ENCODE data around the gene KBTBD8.

KBTBD8 gene

DNA sequence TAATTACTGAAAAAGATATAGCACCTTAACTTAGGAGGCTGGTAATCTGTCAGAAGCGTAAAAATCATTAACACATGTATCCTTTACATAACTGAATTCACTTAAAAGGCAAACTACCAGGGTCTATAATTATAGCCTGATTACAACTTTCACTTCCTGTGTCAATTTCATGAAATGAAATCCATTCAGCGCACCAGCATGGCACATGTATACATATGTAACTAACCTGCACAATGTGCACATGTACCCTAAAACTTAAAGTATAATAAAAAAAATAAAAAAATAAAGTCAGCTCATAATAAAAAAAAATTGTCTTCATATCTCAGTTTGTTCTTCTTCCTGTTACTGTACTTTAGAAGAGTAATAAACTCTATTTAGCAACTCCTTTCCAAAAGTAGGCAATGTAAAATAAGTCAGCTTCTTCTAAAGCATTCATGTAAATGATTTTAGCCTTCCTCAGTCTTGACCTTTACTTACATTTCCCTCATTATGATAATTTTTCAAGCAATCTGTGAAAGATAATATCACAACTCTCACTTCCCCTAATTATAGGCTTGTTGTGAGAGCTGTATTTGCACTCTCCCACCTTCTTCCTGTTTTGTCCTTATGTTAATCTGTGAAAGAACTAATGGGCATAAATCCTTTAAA is 50.1 kb downstream of the KBTBD8 start:
- no peaks in the 10 kb centered on the region for H3K9me3 ChIP-seq (ENCODE audit: severe bottlenecking)
- H3K27me3 ChIP-seq (ENCODE audit: insufficient read depth, low read depth, severe bottlenecking): no peaks in the 10 kb centered on the region
- DNase-seq: no peak
- no peaks in the 10 kb centered on the region for H3K36me3 ChIP-seq
- TF ChIP-seq, protein P1, sequence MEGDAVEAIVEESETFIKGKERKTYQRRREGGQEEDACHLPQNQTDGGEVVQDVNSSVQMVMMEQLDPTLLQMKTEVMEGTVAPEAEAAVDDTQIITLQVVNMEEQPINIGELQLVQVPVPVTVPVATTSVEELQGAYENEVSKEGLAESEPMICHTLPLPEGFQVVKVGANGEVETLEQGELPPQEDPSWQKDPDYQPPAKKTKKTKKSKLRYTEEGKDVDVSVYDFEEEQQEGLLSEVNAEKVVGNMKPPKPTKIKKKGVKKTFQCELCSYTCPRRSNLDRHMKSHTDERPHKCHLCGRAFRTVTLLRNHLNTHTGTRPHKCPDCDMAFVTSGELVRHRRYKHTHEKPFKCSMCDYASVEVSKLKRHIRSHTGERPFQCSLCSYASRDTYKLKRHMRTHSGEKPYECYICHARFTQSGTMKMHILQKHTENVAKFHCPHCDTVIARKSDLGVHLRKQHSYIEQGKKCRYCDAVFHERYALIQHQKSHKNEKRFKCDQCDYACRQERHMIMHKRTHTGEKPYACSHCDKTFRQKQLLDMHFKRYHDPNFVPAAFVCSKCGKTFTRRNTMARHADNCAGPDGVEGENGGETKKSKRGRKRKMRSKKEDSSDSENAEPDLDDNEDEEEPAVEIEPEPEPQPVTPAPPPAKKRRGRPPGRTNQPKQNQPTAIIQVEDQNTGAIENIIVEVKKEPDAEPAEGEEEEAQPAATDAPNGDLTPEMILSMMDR (IDR thresholded peaks at IDR 0.05; ENCODE audit: low read depth, low read length): no peak
- no peak overlapping the region for H3K27ac ChIP-seq
- H3K4me3 ChIP-seq (ENCODE audit: low read depth, low read length): no peak overlapping the region

DNA sequence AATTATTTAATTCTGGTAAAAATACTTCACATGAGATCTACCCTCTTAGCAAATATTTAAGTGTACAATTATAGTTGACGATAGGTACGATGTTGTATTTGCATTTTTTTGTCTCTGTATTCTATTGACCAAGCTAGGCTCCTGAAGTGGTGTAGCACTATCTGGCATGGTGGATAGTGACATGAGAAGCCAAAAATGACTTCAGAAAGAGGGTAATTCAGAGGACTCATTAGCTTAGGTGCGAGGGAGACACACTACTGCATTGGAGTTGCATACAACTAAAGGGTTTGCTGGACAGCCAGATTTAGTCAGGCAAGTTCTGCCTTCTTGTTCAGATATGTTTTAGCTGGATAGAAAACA is 50.6 kb downstream of the KBTBD8 start:
- Histone ChIP-seq H3K27ac (no peak overlapping the region), H3K4me3 (ENCODE audit: low read depth, low read length) (no peak overlapping the region)

DNA sequence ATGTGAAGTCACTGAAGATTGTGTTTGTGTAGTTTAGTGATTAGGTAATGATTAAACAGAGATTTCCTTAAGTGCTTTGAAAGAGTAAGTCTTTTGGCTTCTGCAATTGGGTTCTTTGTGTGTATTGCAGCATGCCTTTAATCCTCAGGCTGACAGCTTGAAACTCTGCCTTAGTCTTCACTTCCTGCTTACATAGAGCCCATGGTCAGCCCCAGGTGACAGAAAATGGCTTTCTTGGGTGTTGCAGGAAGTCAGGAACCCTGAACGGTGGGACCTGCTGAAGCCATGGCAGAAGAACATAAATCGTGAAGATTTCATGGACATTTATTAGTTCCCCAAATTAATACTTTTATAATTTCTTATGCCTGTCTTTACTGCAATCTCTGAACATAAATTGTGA is 61.3 kb downstream of the KBTBD8 start:
- TF ChIP-seq, protein P1 (IDR thresholded peaks at IDR 0.05; ENCODE audit: low read depth, low read length): no peak
- Histone ChIP-seq H3K27ac (no peak overlapping the region), H3K4me3 (ENCODE audit: low read depth, low read length) (no peak overlapping the region), H3K36me3 (no peaks in the 10 kb centered on the region), H3K27me3 (ENCODE audit: insufficient read depth, low read depth, severe bottlenecking) (no peaks in the 10 kb centered on the region), H3K9me3 (ENCODE audit: severe bottlenecking) (peaks cover 4% of the 10 kb centered on the region)
- DNase-seq: no peak

More for the DNA sequence above, 50.6 kb downstream of the KBTBD8 start:
- H3K27me3 ChIP-seq (ENCODE audit: insufficient read depth, low read depth, severe bottlenecking): no peaks in the 10 kb centered on the region
- no peaks in the 10 kb centered on the region for H3K36me3 ChIP-seq
- DNase-seq: no peak
- TF ChIP-seq, protein P1 (IDR thresholded peaks at IDR 0.05; ENCODE audit: low read depth, low read length): no peak
- H3K9me3 ChIP-seq (ENCODE audit: severe bottlenecking): no peaks in the 10 kb centered on the region

Data from WERI-Rb-1 (cell line).